HCT116 (cell line): ENCODE measurements around the gene FOXC2. TPM values are rescaled to one million over a fixed set of nuclear protein-coding genes. Genes with fewer than 3 reads are reported as not detected.

Source experiments
- ATAC-seq: fragments of 200-7000 bp; cut with Tn5 transposase; 2 replicates; pipeline ENCODE4 v1.9.1; 2020; ENCODE audit warnings: mild to moderate bottlenecking, moderate library complexity
- BruUV-seq: library from RNA; stranded (reverse); fragments of 400-500 nt; replicated peaks from 2 replicates; lab custom pipeline; 2021; lab: Mats Ljungman, UMichigan
- CTCF ChIA-PET: fragments of 300-600 bp; sonication (Branson Sonifier 250); formaldehyde crosslinking; loops from one replicate; lab custom pipeline; 2021; ENCODE audit warnings: antibody characterized with exemption; lab: Charles Lee
- POLR2A ChIA-PET: fragments of 300-600, 350-600 bp; sonication (Branson Sonifier 250); formaldehyde crosslinking; loops from one replicate; lab custom pipeline; 2021; ENCODE audit warnings: antibody characterized with exemption; lab: Charles Lee
- RAD21 ChIA-PET, 2 experiments: fragments of 300-600 bp; sonication (Branson Sonifier 250); formaldehyde crosslinking; loops; one replicate each; lab custom pipeline; 2023; ENCODE audit warnings: low total read pairs in 2 of 2; ENCODE audit not compliant: uncharacterized antibody in 2 of 2, unreplicated experiment in 2 of 2, low non-redundant PET in 1 of 2; lab: Charles Lee
- DNase-seq: peaks from one replicate; pipeline ENCODE4 v3.0.0-alpha.2; 2010; ENCODE audit warnings: low read depth, low spot score
- H2AFZ ChIP-seq: fragments of 200-600 bp; shearing (Covaris generic), sonication (generic); 2 replicates; pipeline ENCODE4 v1.6.1; 2017; ENCODE audit warnings: low read depth, mixed run types, mixed read lengths, antibody characterized with exemption, low read length; ENCODE audit not compliant: poor library complexity, severe bottlenecking
- H3K27ac ChIP-seq: 2 replicates; pipeline ENCODE4 v1.5.1; 2012; ENCODE audit warnings: low read depth, low read length
- H3K27me3 ChIP-seq: fragments of 200-600 bp; sonication (generic); 2 replicates; pipeline ENCODE4 v1.6.1; 2016; ENCODE audit warnings: mixed run types, low read length, mixed read lengths; ENCODE audit not compliant: insufficient read depth
- H3K36me3 ChIP-seq, 2 experiments: fragments of 200-500 bp in 1 of 2; fragments of 200-600 bp in 1 of 2; sonication (Bioruptor generic) in 1 of 2; sonication (generic) in 1 of 2; 2 replicates each; pipeline versions ENCODE4 v1.5.1 to v1.6.1; 2014 to 2016; ENCODE audit warnings: low read length in 2 of 2, inconsistent platforms in 1 of 2, mixed read lengths in 1 of 2, mixed run types in 1 of 2; ENCODE audit not compliant: insufficient read depth in 2 of 2, control insufficient read depth in 1 of 2
- H3K4me1 ChIP-seq, 2 experiments: fragments of 200-600 bp in 1 of 2; sonication (generic) in 1 of 2; 2 replicates each; pipeline versions ENCODE4 v1.5.1 to v1.6.1; 2012 to 2017; ENCODE audit warnings: low read length in 2 of 2, inconsistent platforms in 1 of 2, mild to moderate bottlenecking in 1 of 2, mixed read lengths in 1 of 2, mixed run types in 1 of 2, moderate library complexity in 1 of 2; ENCODE audit not compliant: insufficient read depth in 2 of 2, control insufficient read depth in 1 of 2
- H3K4me2 ChIP-seq: fragments of 200-600 bp; sonication (generic); 2 replicates; pipeline ENCODE4 v1.6.1; 2017; ENCODE audit warnings: mixed run types, low read length, mixed read lengths
- H3K4me3 ChIP-seq, 2 experiments: fragments of 200-600 bp in 1 of 2; sonication (generic) in 1 of 2; replicated peaks in 1 of 2; 2 replicates each; pipeline ENCODE4 v1.5.1; 2011 to 2016; ENCODE audit warnings: low read length in 2 of 2, control low read depth in 1 of 2, low read depth in 1 of 2, mild to moderate bottlenecking in 1 of 2, mixed read lengths in 1 of 2, mixed run types in 1 of 2
- H3K79me2 ChIP-seq: fragments of 200-600 bp; sonication (generic); 2 replicates; pipeline ENCODE4 v1.6.1; 2017; ENCODE audit warnings: mild to moderate bottlenecking, mixed run types, low read length, moderate library complexity, mixed read lengths; ENCODE audit not compliant: insufficient read depth
- H3K9ac ChIP-seq: fragments of 200-600 bp; sonication (generic); 2 replicates; pipeline ENCODE4 v1.6.1; 2016; ENCODE audit warnings: low read length, mixed read lengths
- H3K9me2 ChIP-seq: fragments of 200-600 bp; sonication (generic), shearing (Covaris generic); 2 replicates; pipeline ENCODE4 v1.6.1; 2017; ENCODE audit warnings: mixed run types, mild to moderate bottlenecking, moderate library complexity; ENCODE audit not compliant: insufficient read depth
- H3K9me3 ChIP-seq, 2 experiments: fragments of 200-500 bp in 1 of 2; fragments of 200-600 bp in 1 of 2; sonication (Bioruptor generic) in 1 of 2; sonication (generic) in 1 of 2; 2 replicates each; pipeline ENCODE4 v1.6.1; 2014 to 2017; ENCODE audit warnings: low read length in 2 of 2, mixed read lengths in 2 of 2, inconsistent platforms in 1 of 2, low read depth in 1 of 2, mild to moderate bottlenecking in 1 of 2, mixed run types in 1 of 2, moderate library complexity in 1 of 2; ENCODE audit not compliant: control insufficient read depth in 1 of 2, insufficient read depth in 1 of 2
- H4K20me1 ChIP-seq: fragments of 200-600 bp; sonication (generic), shearing (Covaris generic); 2 replicates; pipeline ENCODE4 v1.6.1; 2017; ENCODE audit warnings: mixed run types, mild to moderate bottlenecking, moderate library complexity; ENCODE audit not compliant: insufficient read depth
- EGR1 ChIP-seq: IDR thresholded peaks from 2 replicates; pipeline ENCODE4 v1.6.1; 2012; ENCODE audit warnings: low read depth
- JUND ChIP-seq: IDR thresholded peaks from 2 replicates; pipeline ENCODE4 v1.6.1; 2012
- MAX ChIP-seq: IDR thresholded peaks from 2 replicates; pipeline ENCODE4 v1.6.1; 2012
- POLR2AphosphoS5 ChIP-seq: IDR thresholded peaks from 2 replicates; pipeline ENCODE4 v1.6.1; 2011; ENCODE audit warnings: mild to moderate bottlenecking, low read depth, low read length, moderate library complexity
- TCF7L2 ChIP-seq: IDR thresholded peaks from 2 replicates; pipeline ENCODE4 v1.7.0; 2011; ENCODE audit warnings: borderline replicate concordance, inconsistent platforms; ENCODE audit not compliant: insufficient read depth, insufficient read length; ENCODE audit errors: extremely low read depth
- ZBTB33 ChIP-seq: IDR thresholded peaks from 2 replicates; pipeline ENCODE4 v1.6.1; 2011; ENCODE audit warnings: mild to moderate bottlenecking, low read length, moderate library complexity; ENCODE audit not compliant: insufficient replicate concordance; ENCODE audit errors: extremely low read depth
- ZNF274 ChIP-seq: fragments of 200-500 bp; sonication (Bioruptor generic); IDR thresholded peaks from 2 replicates; pipeline ENCODE4 v1.6.1; 2014; ENCODE audit warnings: mild to moderate bottlenecking, low read depth, low read length, inconsistent platforms
- intact Hi-C: fragments of 100-400 bp; cut with micrococcal nuclease; formaldehyde crosslinking; loops from 2 replicates; pipeline ENCODE4 v1.10.0; 2022
- total RNA-seq: library from RNA; stranded (reverse); gene quantifications from one replicate; pipeline ENCODE4 v1.2.1, GENCODE V29; 2021; ENCODE audit not compliant: unreplicated experiment

Gene FOXC2
- total RNA-seq, 1 experiment from 2014 or later, result 0.22 TPM

GRCh38 chr16:86531191-86531545, 35.5 kb upstream of the FOXC2 start:
- Histone ChIP-seq H3K27ac (no peak overlapping the region), H3K4me1 (peaks cover 0 to 10% of the 10 kb centered on the region in 2 experiments; a peak in 1 of 4 replicates), H3K9ac (no peak overlapping the region), H3K9me3 (no peaks in the 10 kb centered on the region), H3K4me2 (no peak overlapping the region), H2AFZ (no peak overlapping the region), H3K79me2 (no peaks in the 10 kb centered on the region), H3K9me2 (no peaks in the 10 kb centered on the region), H3K27me3 (no peaks in the 10 kb centered on the region)
- RAD21 ChIA-PET, result no interaction called here
- intact Hi-C loops, result no loop called here
- no peak for ATAC-seq
- TF ChIP-seq EGR1 (no peak), MAX (no peak), ZBTB33 (no peak), POLR2AphosphoS5 (no peak), ZNF274 (no peak), TCF7L2 (no peak), JUND (no peak)
- TF ChIP-seq, all 23 proteins: peak for 0
- no peak overlapping the region for H3K4me3 ChIP-seq
- ChIA-PET CTCF (no interaction called here), POLR2A (no interaction called here)
- DNase-seq, result no peak
- H3K36me3 ChIP-seq, result peaks cover 0 to 2% of the 10 kb centered on the region in 2 experiments; a peak in 2 of 4 replicates
- no TSS peak for BruUV-seq
- H4K20me1 ChIP-seq, result no peaks in the 10 kb centered on the region
